HCT116 (cell line): Measurements from ENCODE around the gene RHOH.

ENCODE experiments used
- EZH2 ChIP-seq: fragments of 200-600 bp; sonication (generic); IDR thresholded peaks from 2 replicates; pipeline ENCODE4 v1.6.1; 2017; ENCODE audit warnings: antibody characterized with exemption, mixed run types
- POLR2A ChIP-seq: IDR thresholded peaks from 2 replicates; pipeline ENCODE4 v1.7.0; 2011; ENCODE audit warnings: borderline replicate concordance; ENCODE audit not compliant: insufficient read depth, insufficient read length; ENCODE audit errors: extremely low read depth
- POLR2AphosphoS5 ChIP-seq: IDR thresholded peaks from 2 replicates; pipeline ENCODE4 v1.6.1; 2011; ENCODE audit warnings: mild to moderate bottlenecking, low read depth, low read length, moderate library complexity
- SIN3A ChIP-seq: IDR thresholded peaks from 2 replicates; pipeline ENCODE4 v1.6.1; 2012; ENCODE audit warnings: low read depth
- SP1 ChIP-seq: IDR thresholded peaks from 2 replicates; pipeline ENCODE4 v1.6.1; 2012; ENCODE audit warnings: low read depth
- TF ChIP-seq, protein P1 (sequence below), 3 experiments: fragments of 200-600 bp in 1 of 3; sonication (generic) in 1 of 3; IDR thresholded peaks in 2 of 3; conservative IDR thresholded peaks in 1 of 3; 2 replicates each; pipeline ENCODE4 v1.5.1; 2012 to 2017; ENCODE audit warnings: low read depth in 2 of 3, low read length in 2 of 3, antibody characterized with exemption in 1 of 3, borderline replicate concordance in 1 of 3, control low read depth in 1 of 3, mild to moderate bottlenecking in 1 of 3, mixed read lengths in 1 of 3, mixed run types in 1 of 3, moderate library complexity in 1 of 3; ENCODE audit not compliant: insufficient read depth in 1 of 3
- TF ChIP-seq, protein P2 (sequence below): IDR thresholded peaks from 2 replicates; pipeline ENCODE4 v1.6.1; 2012

DNA sequence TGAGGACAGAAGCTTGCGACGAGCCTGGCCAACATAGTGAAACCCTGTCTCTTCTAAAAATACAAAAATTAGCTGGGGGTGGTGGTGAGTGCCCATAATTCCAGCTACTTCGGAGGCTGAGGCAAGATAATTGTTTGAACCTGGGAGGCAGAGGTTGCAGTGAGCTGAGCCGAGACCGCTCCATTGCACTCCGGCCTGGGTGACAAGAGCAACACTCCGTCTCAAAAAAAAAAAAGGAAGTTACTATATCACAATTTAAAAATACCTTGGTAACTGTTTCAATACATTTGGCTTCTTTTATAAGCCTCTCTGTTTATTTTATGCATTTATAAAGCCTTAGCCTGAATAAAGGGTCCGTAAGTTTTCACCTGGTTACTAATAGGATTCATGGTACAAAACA lies 91.7 kb downstream of the RHOH start:
- TF ChIP-seq, protein P1, sequence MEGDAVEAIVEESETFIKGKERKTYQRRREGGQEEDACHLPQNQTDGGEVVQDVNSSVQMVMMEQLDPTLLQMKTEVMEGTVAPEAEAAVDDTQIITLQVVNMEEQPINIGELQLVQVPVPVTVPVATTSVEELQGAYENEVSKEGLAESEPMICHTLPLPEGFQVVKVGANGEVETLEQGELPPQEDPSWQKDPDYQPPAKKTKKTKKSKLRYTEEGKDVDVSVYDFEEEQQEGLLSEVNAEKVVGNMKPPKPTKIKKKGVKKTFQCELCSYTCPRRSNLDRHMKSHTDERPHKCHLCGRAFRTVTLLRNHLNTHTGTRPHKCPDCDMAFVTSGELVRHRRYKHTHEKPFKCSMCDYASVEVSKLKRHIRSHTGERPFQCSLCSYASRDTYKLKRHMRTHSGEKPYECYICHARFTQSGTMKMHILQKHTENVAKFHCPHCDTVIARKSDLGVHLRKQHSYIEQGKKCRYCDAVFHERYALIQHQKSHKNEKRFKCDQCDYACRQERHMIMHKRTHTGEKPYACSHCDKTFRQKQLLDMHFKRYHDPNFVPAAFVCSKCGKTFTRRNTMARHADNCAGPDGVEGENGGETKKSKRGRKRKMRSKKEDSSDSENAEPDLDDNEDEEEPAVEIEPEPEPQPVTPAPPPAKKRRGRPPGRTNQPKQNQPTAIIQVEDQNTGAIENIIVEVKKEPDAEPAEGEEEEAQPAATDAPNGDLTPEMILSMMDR (IDR thresholded peaks at IDR 0.05 in 2 of 3, conservative IDR thresholded peaks at IDR 0.05 in 1 of 3; ENCODE audit: borderline replicate concordance in 1 of 3, insufficient read depth in 1 of 3, low read depth in 2 of 3, low read length in 2 of 3) = no peak
- TF ChIP-seq SIN3A (no peak), SP1 (no peak), EZH2 (no peak), POLR2AphosphoS5 (no peak), POLR2A (no peak)
- TF ChIP-seq, protein P2, sequence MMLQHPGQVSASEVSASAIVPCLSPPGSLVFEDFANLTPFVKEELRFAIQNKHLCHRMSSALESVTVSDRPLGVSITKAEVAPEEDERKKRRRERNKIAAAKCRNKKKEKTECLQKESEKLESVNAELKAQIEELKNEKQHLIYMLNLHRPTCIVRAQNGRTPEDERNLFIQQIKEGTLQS = no peak
